IMR-90 (cell line): Measurements from ENCODE around the gene FAM83C. TPM values are rescaled to one million over a fixed set of nuclear protein-coding genes. Genes with fewer than 3 reads are reported as not detected.

Experiments used
- ATAC-seq: fragments of 200-7000 bp; cut with Tn5 transposase; 2 replicates; pipeline ENCODE4 v1.9.1; 2020; ENCODE audit warnings: low read depth, mild to moderate bottlenecking, moderate library complexity
- BruUV-seq: library from RNA; stranded (reverse); fragments of 400-500 nt; replicated peaks from 2 replicates; lab custom pipeline; 2021; lab: Mats Ljungman, UMichigan
- CTCF ChIA-PET: fragments of 300-600 bp; formaldehyde crosslinking; extraction: SDS; loops from one replicate; lab custom pipeline; 2021; ENCODE audit warnings: antibody characterized with exemption; lab: Yijun Ruan, JAX
- POLR2A ChIA-PET: fragments of 300-600 bp; sonication (Branson Sonifier 250); formaldehyde crosslinking; loops from one replicate; lab custom pipeline; 2022; ENCODE audit warnings: antibody characterized with exemption; ENCODE audit not compliant: unreplicated experiment; lab: Charles Lee
- DNase-seq: peaks from one replicate; pipeline ENCODE4 v3.0.0; 2013
- H2AFZ ChIP-seq: replicated peaks from 2 replicates; pipeline ENCODE3; 2013; ENCODE audit warnings: low read length, mild to moderate bottlenecking; ENCODE audit not compliant: poor library complexity
- H2AK5ac ChIP-seq: 2 replicates; pipeline ENCODE4 v1.6.1; 2013; ENCODE audit warnings: low read depth, low read length, inconsistent platforms
- H2AK9ac ChIP-seq: replicated peaks from 2 replicates; pipeline ENCODE3; 2013; ENCODE audit warnings: mild to moderate bottlenecking, low read depth, low read length, moderate library complexity; ENCODE audit not compliant: poor library complexity
- H2BK120ac ChIP-seq: 2 replicates; pipeline ENCODE4 v1.6.1; 2013; ENCODE audit warnings: low read depth, low read length, inconsistent platforms
- H2BK15ac ChIP-seq: 3 replicates; pipeline ENCODE4 v1.6.1; 2013; ENCODE audit warnings: low read depth, low read length, inconsistent platforms
- H2BK20ac ChIP-seq: 2 replicates; pipeline ENCODE4 v1.6.1; 2013; ENCODE audit warnings: low read depth, mild to moderate bottlenecking, inconsistent platforms, low read length, moderate library complexity
- H2BK5ac ChIP-seq: 2 replicates; pipeline ENCODE4 v1.6.1; 2013; ENCODE audit warnings: mild to moderate bottlenecking, low read depth, low read length, inconsistent platforms; ENCODE audit not compliant: poor library complexity, severe bottlenecking
- H3K14ac ChIP-seq: replicated peaks from 2 replicates; pipeline ENCODE4 v1.6.1; 2013; ENCODE audit warnings: low read depth, low read length, inconsistent platforms
- H3K18ac ChIP-seq: 2 replicates; pipeline ENCODE4 v1.6.1; 2013; ENCODE audit warnings: low read depth, low read length, control low read depth
- H3K23ac ChIP-seq: 2 replicates; pipeline ENCODE4 v1.6.1; 2013; ENCODE audit warnings: low read depth, low read length, inconsistent platforms
- H3K27ac ChIP-seq: 2 replicates; pipeline ENCODE4 v1.5.1; 2013; ENCODE audit warnings: mild to moderate bottlenecking, control low read depth, low read length; ENCODE audit not compliant: insufficient read depth
- H3K27me3 ChIP-seq: 2 replicates; pipeline ENCODE4 v1.6.1; 2013; ENCODE audit warnings: low read length; ENCODE audit not compliant: control insufficient read depth, insufficient read depth
- H3K36me3 ChIP-seq: 2 replicates; pipeline ENCODE4 v1.6.1; 2013; ENCODE audit warnings: low read length, mixed read lengths; ENCODE audit not compliant: control insufficient read depth, insufficient read depth
- H3K4ac ChIP-seq: 2 replicates; pipeline ENCODE4 v1.6.1; 2013; ENCODE audit warnings: low read depth, low read length, inconsistent platforms
- H3K4me1 ChIP-seq: 2 replicates; pipeline ENCODE4 v1.6.1; 2013; ENCODE audit warnings: low read length, mixed read lengths; ENCODE audit not compliant: control insufficient read depth, insufficient read depth
- H3K4me2 ChIP-seq: 2 replicates; pipeline ENCODE4 v1.6.1; 2013; ENCODE audit warnings: low read depth, mild to moderate bottlenecking, control low read depth, low read length, moderate library complexity
- H3K4me3 ChIP-seq: 2 replicates; pipeline ENCODE4 v1.5.1; 2013; ENCODE audit warnings: low read depth, mild to moderate bottlenecking, control low read depth, low read length, moderate library complexity; ENCODE audit not compliant: insufficient read depth
- H3K56ac ChIP-seq: 2 replicates; pipeline ENCODE4 v1.6.1; 2013; ENCODE audit warnings: low read length, inconsistent platforms; ENCODE audit not compliant: insufficient read depth; ENCODE audit errors: extremely low read depth
- H3K79me1 ChIP-seq, 2 experiments: 2 replicates each; pipeline ENCODE4 v1.6.1; 2013; ENCODE audit warnings: low read length in 2 of 2, inconsistent platforms in 1 of 2, low read depth in 1 of 2
- H3K9ac ChIP-seq: 2 replicates; pipeline ENCODE4 v1.6.1; 2013; ENCODE audit warnings: low read depth, low read length, control low read depth
- H3K9me1 ChIP-seq: 2 replicates; pipeline ENCODE4 v1.6.1; 2013; ENCODE audit warnings: low read length, inconsistent platforms; ENCODE audit not compliant: insufficient read depth
- H3K9me3 ChIP-seq: 2 replicates; pipeline ENCODE4 v1.6.1; 2013; ENCODE audit warnings: low read length; ENCODE audit not compliant: control insufficient read depth, insufficient read depth
- H4K20me1 ChIP-seq: 2 replicates; pipeline ENCODE4 v1.6.1; 2013; ENCODE audit warnings: low read length, inconsistent platforms; ENCODE audit not compliant: insufficient read depth
- H4K5ac ChIP-seq: 2 replicates; pipeline ENCODE4 v1.6.1; 2013; ENCODE audit warnings: mild to moderate bottlenecking, low read depth, low read length, control low read depth
- H4K8ac ChIP-seq, 2 experiments: 2 replicates each; pipeline ENCODE4 v1.6.1; 2013; ENCODE audit warnings: low read depth in 2 of 2, low read length in 2 of 2, control low read depth in 1 of 2, inconsistent platforms in 1 of 2
- H4K91ac ChIP-seq: 2 replicates; pipeline ENCODE4 v1.6.1; 2013; ENCODE audit warnings: low read depth, low read length, inconsistent platforms; ENCODE audit not compliant: insufficient read depth
- BHLHE40 ChIP-seq: fragments of 150-350 bp; IDR thresholded peaks from 2 replicates; pipeline ENCODE4 v1.6.1; 2016; ENCODE audit warnings: mild to moderate bottlenecking, low read depth, low read length
- CTCF ChIP-seq: conservative IDR thresholded peaks from 2 replicates; pipeline ENCODE4 v1.5.1; 2012; ENCODE audit warnings: mild to moderate bottlenecking, low read depth, low read length, improper control_type of control experiment
- ELK1 ChIP-seq: fragments of 150-350 bp; IDR thresholded peaks from 2 replicates; pipeline ENCODE4 v1.6.1; 2016; ENCODE audit warnings: low read depth, mild to moderate bottlenecking, low read length, moderate library complexity, borderline replicate concordance
- FOS ChIP-seq: fragments of 150-350 bp; IDR thresholded peaks from 2 replicates; pipeline ENCODE4 v1.6.1; 2016; ENCODE audit warnings: low read depth, low read length
- MAFK ChIP-seq: IDR thresholded peaks from 2 replicates; pipeline ENCODE4 v1.6.1; 2012; ENCODE audit warnings: low read depth, low read length, improper control_type of control experiment
- MAZ ChIP-seq: IDR thresholded peaks from 2 replicates; pipeline ENCODE4 v1.6.1; 2012; ENCODE audit warnings: low read depth, mild to moderate bottlenecking, low read length, improper control_type of control experiment, moderate library complexity, borderline replicate concordance
- MXI1 ChIP-seq: IDR thresholded peaks from 2 replicates; pipeline ENCODE4 v1.6.1; 2012; ENCODE audit warnings: low read depth, mild to moderate bottlenecking, low read length, moderate library complexity, borderline replicate concordance
- NFE2L2 ChIP-seq: fragments of 150-350 bp; IDR thresholded peaks from 2 replicates; pipeline ENCODE4 v1.6.1; 2016; ENCODE audit warnings: low read depth, mild to moderate bottlenecking, low read length
- POLR2A ChIP-seq: IDR thresholded peaks from 2 replicates; pipeline ENCODE4 v1.6.1; 2012; ENCODE audit warnings: mild to moderate bottlenecking, low read depth, low read length
- RAD21 ChIP-seq: IDR thresholded peaks from 2 replicates; pipeline ENCODE4 v1.6.1; 2012; ENCODE audit warnings: low read length, improper control_type of control experiment
- RCOR1 ChIP-seq: IDR thresholded peaks from 2 replicates; pipeline ENCODE4 v1.6.1; 2012; ENCODE audit warnings: mild to moderate bottlenecking, low read length, improper control_type of control experiment; ENCODE audit not compliant: insufficient replicate concordance
- RFX5 ChIP-seq: IDR thresholded peaks from 2 replicates; pipeline ENCODE4 v1.8.0; 2012; ENCODE audit warnings: low read depth, mild to moderate bottlenecking, low read length, moderate library complexity
- SMC3 ChIP-seq: fragments of 150-350 bp; IDR thresholded peaks from 2 replicates; pipeline ENCODE4 v1.6.1; 2016; ENCODE audit warnings: low read depth, mild to moderate bottlenecking, antibody characterized with exemption, low read length, moderate library complexity
- USF2 ChIP-seq: fragments of 150-350 bp; IDR thresholded peaks from 2 replicates; pipeline ENCODE4 v1.6.1; 2017; ENCODE audit warnings: mild to moderate bottlenecking, antibody characterized with exemption, low read length, low read depth
- WGBS, 2 experiments: methylation state at CpG; one replicate each; pipeline versions ENCODE4 v1.1.5 to v1.1.7; 2013; ENCODE audit warnings: missing lambda C conversion rate in 2 of 2; ENCODE audit not compliant: insufficient read length in 1 of 2; ENCODE audit errors: extremely low coverage in 2 of 2; 5-methylcytosine and 5-hydroxymethylcytosine counted together
- dilution Hi-C: fragments of 300-500 bp; cut with HindIII; formaldehyde crosslinking; loops from one replicate; pipeline ENCODE4 v1.14.3; 2018; ENCODE audit warnings: low sequenced_read_pairs; ENCODE audit not compliant: unreplicated experiment
- in situ Hi-C: fragments of 300-500 bp; cut with MboI; formaldehyde crosslinking; loops from 3 replicates; pipeline ENCODE4 v1.14.3; 2019; ENCODE audit warnings: low sequenced_read_pairs, inconsistent platforms, mixed read lengths
- intact Hi-C: fragments of 100-400 bp; cut with micrococcal nuclease; formaldehyde crosslinking; loops from 2 replicates; pipeline ENCODE4 v1.10.0; 2022
- polyA plus RNA-seq, 3 experiments: library from polyadenylated mRNA; depleted of rRNA; stranded (reverse); fragments of >200 nt; gene quantifications; 2 replicates each; pipeline ENCODE4 v1.2.3, GENCODE V29; 2012; ENCODE audit warnings: low replicate concordance in 1 of 3
- total RNA-seq: library from RNA; depleted of rRNA; stranded (reverse); fragments of >200 nt; gene quantifications from 2 replicates; pipeline ENCODE4 v1.2.3, GENCODE V29; 2012

The FAM83C gene
- total and polyA plus RNA-seq, 2 of the 4 experiments (the other 2 are of a cell fraction), result 0.02 TPM; not detected in 1

GRCh38 chr20:35238735-35239134, 53.5 kb downstream of the FAM83C start:
- dilution Hi-C loops (no loop called here), intact Hi-C loops (no loop called here), in situ Hi-C loops (no loop called here)
- no peaks in the 10 kb centered on the region for H3K79me1 ChIP-seq
- DNase-seq, result no peak
- H2AK5ac ChIP-seq, result no peak overlapping the region
- no peak overlapping the region for H3K56ac ChIP-seq
- TF ChIP-seq RAD21 (no peak), RCOR1 (no peak), RFX5 (no peak), SMC3 (no peak), MAZ (no peak), ELK1 (no peak), FOS (no peak), NFE2L2 (no peak), CTCF (no peak), POLR2A (no peak), USF2 (no peak), BHLHE40 (no peak), MXI1 (no peak), MAFK (no peak)
- H2BK5ac ChIP-seq, result no peak overlapping the region
- H3K14ac ChIP-seq, result no peak overlapping the region
- no peak overlapping the region for H3K18ac ChIP-seq
- POLR2A ChIA-PET, result no interaction called here
- WGBS, 2 experiments, result 63% methylated on average over 1 of the region's 5 CpGs; no CpG with 5 or more reads in 1 of the 2 experiments
- H2AFZ ChIP-seq, result no peak overlapping the region
- H4K8ac ChIP-seq, result no peak overlapping the region
- H2BK15ac ChIP-seq, result no peak overlapping the region
- no peaks in the 10 kb centered on the region for H4K20me1 ChIP-seq
- H3K9ac ChIP-seq, result no peak overlapping the region
- no peak overlapping the region for H3K27ac ChIP-seq
- no peaks in the 10 kb centered on the region for H3K9me1 ChIP-seq
- H3K9me3 ChIP-seq, result peaks cover 3% of the 10 kb centered on the region
- peaks cover 4% of the 10 kb centered on the region; the same call in 1 of the 2 replicates for H3K27me3 ChIP-seq
- H3K4me1 ChIP-seq, result no peaks in the 10 kb centered on the region
- H2AK9ac ChIP-seq, result no peak overlapping the region
- H3K23ac ChIP-seq, result no peak overlapping the region
- H4K5ac ChIP-seq, result no peak overlapping the region
- no peak overlapping the region for H3K4ac ChIP-seq
- CTCF ChIA-PET, result no interaction called here
- no peak overlapping the region for H2BK20ac ChIP-seq
- H3K36me3 ChIP-seq, result 0 out of 2 replicates have a peak, but pooled peaks cover 2% of the 10 kb centered on the region
- H3K4me3 ChIP-seq, result no peak overlapping the region
- H3K4me2 ChIP-seq, result no peak overlapping the region
- BruUV-seq, result no TSS peak
- no peak for ATAC-seq
- H4K91ac ChIP-seq, result no peak overlapping the region
- H2BK120ac ChIP-seq, result no peak overlapping the region
